Smooth muscle cell (in vitro differentiated cells): ENCODE results near the gene ESCO1. TPM values are rescaled to one million over a fixed set of nuclear protein-coding genes. Genes with fewer than 3 reads are reported as not detected.
A peak's percentile ranks its signal among the peaks of the same experiment; 100 is the strongest.

Source experiments
- DNase-seq: peaks from one replicate; lab custom pipeline; 2025; ENCODE audit not compliant: unreplicated experiment; lab: John Stamatoyannopoulos, UW
- H2AFZ ChIP-seq: fragments of 200-600 bp; sonication (generic); 2 replicates; pipeline ENCODE4 v1.6.0; 2016; ENCODE audit warnings: antibody characterized with exemption, low read depth, mild to moderate bottlenecking
- H3F3A ChIP-seq: fragments of 200-600 bp; sonication (generic); 2 replicates; pipeline ENCODE4 v1.6.0; 2017; ENCODE audit warnings: antibody characterized with exemption, low read depth
- H3K27ac ChIP-seq: fragments of 200-600 bp; sonication (generic); 2 replicates; pipeline ENCODE4 v1.5.1; 2016; ENCODE audit warnings: low read depth, mild to moderate bottlenecking
- H3K27me3 ChIP-seq: fragments of 200-600 bp; sonication (generic); 2 replicates; pipeline ENCODE4 v1.6.1; 2016; ENCODE audit warnings: low read depth, mild to moderate bottlenecking
- H3K36me3 ChIP-seq: fragments of 200-600 bp; sonication (generic); 2 replicates; pipeline ENCODE4 v1.5.1; 2016; ENCODE audit warnings: low read depth
- H3K4me1 ChIP-seq: fragments of 200-600 bp; sonication (generic); 2 replicates; pipeline ENCODE4 v1.5.1; 2016; ENCODE audit warnings: low read depth
- H3K4me2 ChIP-seq: fragments of 200-600 bp; sonication (generic); 2 replicates; pipeline ENCODE4 v1.6.0; 2016; ENCODE audit warnings: mild to moderate bottlenecking
- H3K4me3 ChIP-seq: fragments of 200-600 bp; sonication (generic); 2 replicates; pipeline ENCODE4 v1.5.1; 2016; ENCODE audit warnings: mild to moderate bottlenecking
- H3K79me2 ChIP-seq: fragments of 200-600 bp; sonication (generic); 2 replicates; pipeline ENCODE4 v1.6.0; 2016; ENCODE audit warnings: low read depth, mild to moderate bottlenecking
- H3K9ac ChIP-seq: fragments of 200-600 bp; sonication (generic); 2 replicates; pipeline ENCODE4 v1.6.0; 2016; ENCODE audit warnings: low read depth
- H3K9me3 ChIP-seq: fragments of 200-600 bp; sonication (generic); replicated peaks from 2 replicates; pipeline ENCODE4 v1.5.1; 2016; ENCODE audit warnings: low read depth
- H4K20me1 ChIP-seq: fragments of 200-600 bp; sonication (generic); 2 replicates; pipeline ENCODE4 v1.6.0; 2016; ENCODE audit warnings: low read depth
- WGBS: methylation state at CpG from one replicate; pipeline ENCODE4 v1.1.7; 2016; ENCODE audit warnings: low lambda C conversion rate; 5-methylcytosine and 5-hydroxymethylcytosine counted together
- polyA plus RNA-seq: library from polyadenylated mRNA; unstranded; fragments of >200 nt; fragmentation: Nextera tagmentation; extraction: Ambion mirVana; gene quantifications from 2 replicates; pipeline ENCODE4 v1.2.1, GENCODE V29; 2016
- total RNA-seq: library from RNA; depleted of rRNA; stranded (reverse); fragments of >200 nt; gene quantifications from 2 replicates; pipeline ENCODE4 v1.2.3, GENCODE V29; 2014
- TF ChIP-seq, protein P1 (sequence below): fragments of 200-600 bp; sonication (generic); IDR thresholded peaks from 2 replicates; pipeline ENCODE4 v1.5.1; 2017; ENCODE audit warnings: borderline replicate concordance, mild to moderate bottlenecking, antibody characterized with exemption; ENCODE audit not compliant: insufficient read depth, poor library complexity, severe bottlenecking

Gene ESCO1
- total and polyA plus RNA-seq, 2 experiments from 2014 or later: 10.1 to 21.4 TPM

GRCh38 chr18:21602299-21602587, 1.7 kb upstream of the ESCO1 start:
- no peaks in the 10 kb centered on the region for H3K36me3 ChIP-seq
- peaks cover 30% of the 10 kb centered on the region for H3K79me2 ChIP-seq
- H3K27ac ChIP-seq: no peak overlapping the region
- no peak overlapping the region for H3K9ac ChIP-seq
- H3K27me3 ChIP-seq: no peaks in the 10 kb centered on the region
- H3F3A ChIP-seq: no peaks in the 10 kb centered on the region
- peaks cover 10% of the 10 kb centered on the region for H3K4me1 ChIP-seq
- no peaks in the 10 kb centered on the region for H3K9me3 ChIP-seq
- 97% methylated on average over 5 of the region's 5 CpGs for WGBS
- TF ChIP-seq, protein P1, sequence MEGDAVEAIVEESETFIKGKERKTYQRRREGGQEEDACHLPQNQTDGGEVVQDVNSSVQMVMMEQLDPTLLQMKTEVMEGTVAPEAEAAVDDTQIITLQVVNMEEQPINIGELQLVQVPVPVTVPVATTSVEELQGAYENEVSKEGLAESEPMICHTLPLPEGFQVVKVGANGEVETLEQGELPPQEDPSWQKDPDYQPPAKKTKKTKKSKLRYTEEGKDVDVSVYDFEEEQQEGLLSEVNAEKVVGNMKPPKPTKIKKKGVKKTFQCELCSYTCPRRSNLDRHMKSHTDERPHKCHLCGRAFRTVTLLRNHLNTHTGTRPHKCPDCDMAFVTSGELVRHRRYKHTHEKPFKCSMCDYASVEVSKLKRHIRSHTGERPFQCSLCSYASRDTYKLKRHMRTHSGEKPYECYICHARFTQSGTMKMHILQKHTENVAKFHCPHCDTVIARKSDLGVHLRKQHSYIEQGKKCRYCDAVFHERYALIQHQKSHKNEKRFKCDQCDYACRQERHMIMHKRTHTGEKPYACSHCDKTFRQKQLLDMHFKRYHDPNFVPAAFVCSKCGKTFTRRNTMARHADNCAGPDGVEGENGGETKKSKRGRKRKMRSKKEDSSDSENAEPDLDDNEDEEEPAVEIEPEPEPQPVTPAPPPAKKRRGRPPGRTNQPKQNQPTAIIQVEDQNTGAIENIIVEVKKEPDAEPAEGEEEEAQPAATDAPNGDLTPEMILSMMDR: no peak
- H4K20me1 ChIP-seq: peaks cover 15% of the 10 kb centered on the region
- no peak overlapping the region for H3K4me2 ChIP-seq
- no peak overlapping the region for H2AFZ ChIP-seq
- no peak for DNase-seq
- no peak overlapping the region for H3K4me3 ChIP-seq

DNA sequence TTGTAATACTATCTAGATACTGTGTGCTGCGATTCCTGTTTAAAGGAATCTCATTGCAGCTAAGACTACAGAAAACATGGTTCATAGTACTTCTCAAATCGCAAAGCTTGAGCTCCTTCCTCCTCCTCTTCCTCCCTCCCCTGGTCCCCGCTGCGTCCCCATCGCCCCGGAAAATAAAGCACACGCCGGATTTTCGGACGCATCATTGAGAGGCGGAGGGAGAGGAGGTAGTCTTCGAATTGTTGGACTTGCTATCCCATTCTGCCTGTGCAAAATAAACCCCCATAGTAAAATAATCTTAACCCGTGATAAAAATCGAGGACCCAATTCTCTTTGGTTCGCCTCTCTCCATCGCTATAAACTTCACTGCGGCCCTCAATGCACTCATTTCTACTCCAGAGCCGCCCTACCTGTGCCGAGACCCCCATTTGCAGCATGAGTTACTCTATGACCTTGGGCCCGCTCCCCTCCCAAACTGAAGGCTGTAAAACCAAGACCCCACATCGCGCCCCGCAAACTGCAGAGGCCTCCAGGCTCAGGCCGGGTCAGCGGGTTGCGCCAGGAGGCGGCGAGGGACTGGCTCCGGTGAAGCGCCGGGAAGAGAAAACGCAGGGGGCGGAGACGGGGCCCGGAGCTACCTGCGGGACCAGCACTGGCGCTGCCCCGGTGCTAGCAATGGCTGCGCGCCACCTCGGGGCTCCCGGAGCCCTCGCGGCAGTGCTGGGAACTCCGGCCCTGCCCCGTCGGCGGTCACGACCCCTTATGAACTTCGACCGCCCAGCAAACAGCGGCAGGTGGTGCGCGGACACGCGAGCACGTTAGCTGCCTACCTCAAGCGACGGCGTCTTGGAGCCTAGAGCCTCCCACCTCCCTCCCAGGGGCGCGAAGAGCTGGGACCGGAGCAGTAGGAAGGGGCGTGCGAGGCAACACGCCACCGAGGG, 649 bp downstream of the ESCO1 start:
- no peaks in the 10 kb centered on the region for H3K9me3 ChIP-seq
- peaks cover 10% of the 10 kb centered on the region for H3K4me1 ChIP-seq
- WGBS: under 1% methylated on average over 53 of the region's 67 CpGs
- no peaks in the 10 kb centered on the region for H3K36me3 ChIP-seq
- H4K20me1 ChIP-seq: peaks cover 23% of the 10 kb centered on the region
- DNase-seq: no peak
- no peaks in the 10 kb centered on the region for H3K27me3 ChIP-seq
- H3K79me2 ChIP-seq: peaks cover 54% of the 10 kb centered on the region
- H3K4me3 ChIP-seq: peak overlapping the region; percentile 99
- peak overlapping the region; percentile 97 for H3K9ac ChIP-seq
- peak overlapping the region; percentile 99 for H2AFZ ChIP-seq
- H3K27ac ChIP-seq: peak overlapping the region; percentile 94
- TF ChIP-seq, protein P1: no peak
- peak overlapping the region; percentile 95 for H3K4me2 ChIP-seq
- H3F3A ChIP-seq: no peaks in the 10 kb centered on the region

- H3K36me3 ChIP-seq: no peaks in the 10 kb centered on the region
- peak overlapping the region; percentile 97 for H3K9ac ChIP-seq
- TF ChIP-seq, protein P1: no peak
- no peak for DNase-seq
- H3F3A ChIP-seq: no peaks in the 10 kb centered on the region
- H3K4me1 ChIP-seq: peaks cover 10% of the 10 kb centered on the region
- peaks cover 29% of the 10 kb centered on the region for H4K20me1 ChIP-seq
- peak overlapping the region; percentile 99 for H3K4me3 ChIP-seq
- no peaks in the 10 kb centered on the region for H3K27me3 ChIP-seq
- peak overlapping the region; percentile 95 for H3K4me2 ChIP-seq
- 47% methylated on average over 18 of the region's 18 CpGs for WGBS
- H3K79me2 ChIP-seq: peaks cover 63% of the 10 kb centered on the region
- H3K9me3 ChIP-seq: no peaks in the 10 kb centered on the region
- H3K27ac ChIP-seq: peak overlapping the region; percentile 94
- H2AFZ ChIP-seq: peak overlapping the region; percentile 99
Measured at GRCh38 chr18:21598726-21599584, 1.5 kb downstream of the ESCO1 start.
